Measurements from ENCODE around the gene PHLDA3.

The PHLDA3 gene

DNA sequence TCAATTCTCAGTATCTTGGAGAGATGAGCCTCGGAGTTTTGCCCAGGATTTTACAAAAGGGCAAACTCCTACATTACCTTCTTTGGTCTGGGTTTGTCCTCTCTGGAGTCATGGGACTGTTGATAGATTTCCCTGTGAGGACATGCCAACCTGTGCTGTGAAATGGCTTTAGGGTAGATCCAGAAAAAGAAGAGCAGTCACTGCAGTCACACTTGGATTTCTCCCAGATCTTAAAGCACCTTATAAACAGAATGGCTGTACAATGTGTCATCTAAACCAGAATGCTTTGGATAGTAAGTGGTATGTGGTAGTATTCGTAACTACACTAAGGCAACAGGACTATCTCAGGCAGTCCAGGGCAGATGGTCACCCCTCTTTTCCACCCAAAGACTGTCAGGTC lies 39.8 kb upstream of the PHLDA3 start:
- TF ChIP-seq, protein P1, sequence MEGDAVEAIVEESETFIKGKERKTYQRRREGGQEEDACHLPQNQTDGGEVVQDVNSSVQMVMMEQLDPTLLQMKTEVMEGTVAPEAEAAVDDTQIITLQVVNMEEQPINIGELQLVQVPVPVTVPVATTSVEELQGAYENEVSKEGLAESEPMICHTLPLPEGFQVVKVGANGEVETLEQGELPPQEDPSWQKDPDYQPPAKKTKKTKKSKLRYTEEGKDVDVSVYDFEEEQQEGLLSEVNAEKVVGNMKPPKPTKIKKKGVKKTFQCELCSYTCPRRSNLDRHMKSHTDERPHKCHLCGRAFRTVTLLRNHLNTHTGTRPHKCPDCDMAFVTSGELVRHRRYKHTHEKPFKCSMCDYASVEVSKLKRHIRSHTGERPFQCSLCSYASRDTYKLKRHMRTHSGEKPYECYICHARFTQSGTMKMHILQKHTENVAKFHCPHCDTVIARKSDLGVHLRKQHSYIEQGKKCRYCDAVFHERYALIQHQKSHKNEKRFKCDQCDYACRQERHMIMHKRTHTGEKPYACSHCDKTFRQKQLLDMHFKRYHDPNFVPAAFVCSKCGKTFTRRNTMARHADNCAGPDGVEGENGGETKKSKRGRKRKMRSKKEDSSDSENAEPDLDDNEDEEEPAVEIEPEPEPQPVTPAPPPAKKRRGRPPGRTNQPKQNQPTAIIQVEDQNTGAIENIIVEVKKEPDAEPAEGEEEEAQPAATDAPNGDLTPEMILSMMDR (IDR thresholded peaks at IDR 0.05; ENCODE audit: control insufficient read depth, insufficient read depth, low read depth, low read length, missing control alignments): no peak
- no peak overlapping the region for H3K4me3 ChIP-seq (ENCODE audit: control insufficient read depth, low read depth, low read length)
- no peak for DNase-seq (ENCODE audit: low read depth)

DNA sequence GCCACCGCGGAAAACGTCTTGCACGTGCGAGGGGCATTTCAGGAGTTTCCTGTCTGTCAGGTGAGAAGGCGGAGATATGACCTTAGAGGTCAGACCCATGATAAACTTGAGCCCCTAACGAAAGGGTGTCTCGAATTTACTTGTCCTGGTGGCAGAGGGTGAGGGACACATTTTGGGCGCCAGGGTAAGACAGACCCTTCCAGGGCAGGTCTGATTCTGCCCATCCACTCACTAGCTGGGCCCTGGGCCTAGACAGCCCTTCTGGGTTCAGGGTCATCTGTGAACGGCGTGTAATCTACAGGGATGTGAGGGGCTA lies 38.3 kb upstream of the PHLDA3 start:
- H3K4me3 ChIP-seq (ENCODE audit: control insufficient read depth, low read depth, low read length): peak overlapping the region; percentile 76
- TF ChIP-seq, protein P1 (IDR thresholded peaks at IDR 0.05; ENCODE audit: control insufficient read depth, insufficient read depth, low read depth, low read length, missing control alignments): no peak
- no peak for DNase-seq (ENCODE audit: low read depth)

DNA sequence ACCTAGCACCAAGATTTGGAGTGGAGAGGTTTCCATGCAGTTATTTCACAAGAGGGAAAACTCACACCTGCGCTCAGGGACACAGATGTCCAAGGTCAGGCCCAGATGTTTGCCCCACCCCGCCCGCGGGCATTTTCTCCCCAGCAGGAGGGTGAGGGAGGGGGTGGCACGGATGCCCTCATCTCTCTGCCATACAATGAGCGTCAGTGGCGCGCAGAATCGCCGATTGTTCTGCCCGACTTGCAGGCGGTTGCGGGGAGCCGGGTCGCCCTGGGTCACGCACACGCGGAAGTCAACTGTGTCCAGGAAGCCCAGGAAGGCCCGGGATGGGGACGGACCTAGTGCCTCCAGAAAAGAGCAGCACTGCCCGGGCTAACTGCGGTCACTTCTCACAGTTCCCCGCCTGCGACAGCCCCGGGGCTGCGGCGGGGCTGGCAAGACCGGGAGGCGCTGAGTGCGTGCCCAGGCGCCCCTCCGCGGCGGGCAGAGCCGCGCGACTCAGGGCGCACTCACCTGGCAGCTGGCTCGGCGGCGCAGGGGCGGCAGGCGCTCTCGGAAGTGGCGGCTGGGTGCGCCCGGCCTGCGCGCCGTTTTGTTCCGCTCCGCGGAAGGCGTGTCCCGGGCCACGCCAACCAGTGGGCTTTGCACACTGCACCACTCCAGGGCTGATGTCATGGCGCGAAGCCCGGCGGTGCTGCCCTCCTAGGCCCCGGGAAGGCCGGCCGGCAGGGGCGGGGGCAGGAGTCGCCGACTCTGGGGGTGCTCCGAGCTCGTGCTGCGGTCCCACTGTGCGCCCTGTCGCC lies 37.8 kb upstream of the PHLDA3 start, which contains the start of gene CSRP1:
Gene CSRP1 (minus strand): TSS at position 567 of the 803 bp plus-strand sequence. CDS start 10,820 bp downstream, outside the sequence.
- no peak for DNase-seq (ENCODE audit: low read depth)
- TF ChIP-seq, protein P1 (IDR thresholded peaks at IDR 0.05; ENCODE audit: control insufficient read depth, insufficient read depth, low read depth, low read length, missing control alignments): no peak
- peak within 1 kb of the TSS; percentile 76 for H3K4me3 ChIP-seq (ENCODE audit: control insufficient read depth, low read depth, low read length)

DNA sequence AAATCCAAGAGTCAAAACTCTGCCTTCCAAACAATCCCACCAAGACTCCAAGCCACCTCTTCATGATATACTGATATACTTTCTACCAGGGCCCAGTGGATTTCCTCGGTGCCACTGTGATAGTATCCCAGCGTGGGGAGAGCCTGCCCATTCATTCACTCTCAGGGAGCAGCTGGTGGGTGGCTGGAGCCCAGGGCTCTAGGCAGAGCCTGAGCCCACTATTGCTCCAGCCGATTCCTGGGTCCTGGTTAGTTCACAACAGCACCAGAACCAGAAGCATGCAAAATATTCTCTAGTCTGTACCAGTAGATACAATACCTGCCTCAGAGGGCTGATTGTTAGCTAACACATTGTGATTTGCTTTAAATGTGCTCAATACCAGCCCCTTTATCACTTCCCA lies 37.1 kb upstream of the PHLDA3 start:
- TF ChIP-seq, protein P1 (IDR thresholded peaks at IDR 0.05; ENCODE audit: control insufficient read depth, insufficient read depth, low read depth, low read length, missing control alignments): no peak
- DNase-seq (ENCODE audit: low read depth): no peak
- H3K4me3 ChIP-seq (ENCODE audit: control insufficient read depth, low read depth, low read length): peak overlapping the region; percentile 76

DNA sequence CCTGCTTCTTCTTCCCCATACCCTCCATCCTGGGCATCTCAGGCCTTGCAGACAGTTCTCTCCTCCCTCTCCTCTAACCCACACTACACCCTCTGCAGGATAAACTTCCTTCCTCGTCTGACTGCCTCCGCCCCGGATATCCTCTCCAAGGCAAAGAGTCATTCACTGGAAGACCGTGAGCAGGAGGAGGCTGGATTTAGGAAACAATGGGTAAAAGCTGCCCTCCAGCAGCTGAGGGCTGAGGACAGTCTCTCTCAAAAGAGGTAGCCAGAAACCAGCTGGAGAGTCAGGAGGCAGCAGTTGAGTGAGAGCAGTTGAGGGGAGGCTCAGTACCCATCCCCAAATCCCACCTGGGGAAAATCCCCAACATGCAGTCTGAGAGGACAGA lies 36.5 kb upstream of the PHLDA3 start:
- no peak for DNase-seq (ENCODE audit: low read depth)
- TF ChIP-seq, protein P1 (IDR thresholded peaks at IDR 0.05; ENCODE audit: control insufficient read depth, insufficient read depth, low read depth, low read length, missing control alignments): peak; percentile 10
- H3K4me3 ChIP-seq (ENCODE audit: control insufficient read depth, low read depth, low read length): peak overlapping the region; percentile 76

DNA sequence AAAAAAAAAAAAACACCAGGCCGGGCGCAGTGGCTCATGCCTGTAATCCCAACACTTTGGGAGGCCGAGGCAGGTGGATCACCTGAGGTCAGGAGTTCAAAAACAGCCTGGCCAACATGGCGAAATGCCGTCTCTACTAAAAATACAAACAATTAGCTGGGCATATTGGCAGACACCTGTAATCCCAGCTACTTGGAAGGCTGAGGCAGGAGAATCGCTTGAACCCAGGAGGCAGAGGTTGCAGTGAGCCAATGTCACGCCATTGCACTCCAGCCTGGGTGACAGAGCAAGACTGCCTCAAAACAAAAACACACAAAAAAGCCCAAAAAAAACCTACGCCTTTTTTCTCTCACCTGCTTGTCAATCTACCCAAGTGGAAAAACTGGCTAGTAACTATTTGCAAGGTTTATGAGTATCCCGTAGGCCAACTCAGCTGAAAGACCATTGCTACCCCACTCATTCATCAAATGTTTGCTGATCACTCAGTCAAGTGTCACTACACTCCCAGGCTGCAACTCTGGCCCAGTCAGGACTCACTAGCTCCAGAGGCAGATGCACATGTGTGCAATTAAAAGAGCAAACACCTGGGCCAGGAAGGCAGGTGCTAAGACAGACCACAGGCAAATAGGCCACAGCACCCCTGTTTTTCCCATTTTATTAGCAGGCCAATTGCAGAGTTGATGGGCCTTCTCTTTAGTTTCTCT lies 36.0 kb upstream of the PHLDA3 start:
- no peak for DNase-seq (ENCODE audit: low read depth)
- H3K4me3 ChIP-seq (ENCODE audit: control insufficient read depth, low read depth, low read length): peak overlapping the region; percentile 76
- TF ChIP-seq, protein P1 (IDR thresholded peaks at IDR 0.05; ENCODE audit: control insufficient read depth, insufficient read depth, low read depth, low read length, missing control alignments): no peak
